ENCODE data around the gene CD151.

CD151 gene

DNA sequence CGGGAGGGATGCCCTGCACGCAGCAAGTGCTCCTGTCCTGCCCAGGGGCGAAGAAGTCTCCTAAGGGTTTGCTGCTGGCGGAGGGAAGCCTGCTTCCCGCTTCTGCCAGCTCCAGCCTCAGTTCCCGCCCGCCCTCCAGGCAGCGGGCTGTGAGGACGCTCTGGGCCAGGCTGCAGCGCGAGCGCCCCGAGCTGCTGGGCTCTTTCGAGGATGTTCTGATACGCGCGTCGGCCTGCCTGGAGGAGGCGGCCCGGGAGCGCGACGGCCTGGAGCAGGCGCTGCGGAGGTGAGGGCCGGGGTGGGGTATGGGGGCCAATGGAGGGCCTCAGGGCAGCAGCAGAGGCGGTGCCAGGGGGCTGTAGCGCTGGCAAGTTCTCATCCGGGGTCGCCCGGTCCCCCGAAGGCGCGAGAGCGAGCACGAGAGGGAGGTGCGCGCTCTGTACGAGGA lies 2.9 kb upstream of the CD151 start:
- no peak for DNase-seq

DNA sequence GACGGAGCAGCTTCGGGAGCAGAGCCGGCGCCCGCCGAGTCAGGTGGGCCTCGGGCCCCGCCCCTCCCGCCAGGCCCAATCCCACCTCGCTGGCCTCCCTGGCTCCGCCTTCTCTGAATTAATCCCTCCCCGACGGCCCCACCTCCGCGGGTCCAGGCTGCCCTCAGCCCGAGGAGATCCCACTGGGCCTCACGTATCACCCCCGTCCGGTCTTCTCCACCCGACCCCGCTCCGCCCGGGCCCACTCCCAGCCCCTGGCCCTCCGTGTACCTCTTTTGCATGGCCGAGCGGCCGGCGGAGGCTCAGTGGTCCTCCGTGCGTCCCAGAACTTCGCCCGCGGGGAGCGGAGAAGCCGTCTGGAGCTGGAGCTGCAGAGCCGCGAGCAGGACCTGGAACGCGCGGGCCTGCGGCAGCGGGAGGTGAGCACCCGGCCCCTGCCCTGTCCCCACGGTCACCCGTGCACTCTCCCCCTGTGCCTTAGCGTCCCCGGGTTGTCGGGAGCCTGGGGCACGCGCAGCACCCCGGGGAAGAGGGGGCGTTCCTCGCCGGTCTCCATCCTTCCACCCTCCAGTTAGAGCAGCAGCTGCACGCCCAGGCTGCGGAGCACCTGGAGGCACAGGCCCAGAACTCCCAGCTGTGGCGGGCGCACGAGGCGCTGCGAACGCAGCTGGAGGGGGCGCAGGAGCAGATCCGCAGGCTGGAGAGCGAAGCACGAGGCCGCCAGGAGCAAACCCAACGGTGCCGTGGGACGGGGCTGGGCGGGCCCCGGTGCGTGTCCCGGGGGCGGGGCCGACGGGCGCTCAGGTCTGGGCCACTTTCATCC lies 2.2 kb upstream of the CD151 start:
- peak; percentile 62 for DNase-seq

- DNase-seq, result no peak
These were observed 1.5 kb upstream of the CD151 start for GRCh38 chr11:831118-831864.

GRCh38 chr11:831961-832528 lies 707 bp upstream of the CD151 start:
- DNase-seq, result no peak

DNA sequence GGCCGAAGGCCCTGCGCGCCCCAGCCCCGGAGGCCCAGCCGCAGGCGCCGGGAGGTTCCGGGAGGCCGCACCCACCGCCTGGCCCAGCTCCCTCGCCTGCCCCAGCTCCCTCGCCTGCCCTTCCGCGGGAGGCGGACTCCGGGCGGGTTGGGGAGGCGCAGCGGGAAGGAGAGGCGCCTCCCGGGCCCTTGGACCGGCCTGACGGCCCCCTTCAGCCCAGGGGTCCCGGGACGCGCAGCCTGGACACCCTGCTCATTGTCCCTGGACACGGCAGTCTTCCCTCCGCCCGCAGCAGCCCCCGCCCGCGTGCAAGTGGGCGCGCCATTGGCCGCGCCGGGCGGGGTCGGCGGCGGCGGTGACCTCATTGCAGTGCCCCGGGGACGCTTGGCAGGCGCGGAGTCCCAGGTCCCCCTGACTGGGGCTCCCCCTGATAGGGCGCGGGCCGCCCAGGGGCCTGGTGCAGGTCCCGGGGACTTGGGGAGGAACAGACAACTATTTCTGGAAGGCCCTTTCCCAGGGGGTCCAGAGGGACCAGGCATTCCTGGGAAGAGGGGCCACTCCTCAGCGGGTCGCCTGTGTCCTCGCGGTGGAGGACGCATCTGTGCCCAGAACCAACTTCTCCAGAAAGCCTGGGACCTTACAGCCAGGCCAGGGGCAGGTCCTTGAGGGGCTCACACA lies 501 bp downstream of the CD151 start:
- DNase-seq, result no peak

GRCh38 chr11:833849-834311 lies 1.1 kb downstream of the CD151 start:
- no peak for DNase-seq

DNA sequence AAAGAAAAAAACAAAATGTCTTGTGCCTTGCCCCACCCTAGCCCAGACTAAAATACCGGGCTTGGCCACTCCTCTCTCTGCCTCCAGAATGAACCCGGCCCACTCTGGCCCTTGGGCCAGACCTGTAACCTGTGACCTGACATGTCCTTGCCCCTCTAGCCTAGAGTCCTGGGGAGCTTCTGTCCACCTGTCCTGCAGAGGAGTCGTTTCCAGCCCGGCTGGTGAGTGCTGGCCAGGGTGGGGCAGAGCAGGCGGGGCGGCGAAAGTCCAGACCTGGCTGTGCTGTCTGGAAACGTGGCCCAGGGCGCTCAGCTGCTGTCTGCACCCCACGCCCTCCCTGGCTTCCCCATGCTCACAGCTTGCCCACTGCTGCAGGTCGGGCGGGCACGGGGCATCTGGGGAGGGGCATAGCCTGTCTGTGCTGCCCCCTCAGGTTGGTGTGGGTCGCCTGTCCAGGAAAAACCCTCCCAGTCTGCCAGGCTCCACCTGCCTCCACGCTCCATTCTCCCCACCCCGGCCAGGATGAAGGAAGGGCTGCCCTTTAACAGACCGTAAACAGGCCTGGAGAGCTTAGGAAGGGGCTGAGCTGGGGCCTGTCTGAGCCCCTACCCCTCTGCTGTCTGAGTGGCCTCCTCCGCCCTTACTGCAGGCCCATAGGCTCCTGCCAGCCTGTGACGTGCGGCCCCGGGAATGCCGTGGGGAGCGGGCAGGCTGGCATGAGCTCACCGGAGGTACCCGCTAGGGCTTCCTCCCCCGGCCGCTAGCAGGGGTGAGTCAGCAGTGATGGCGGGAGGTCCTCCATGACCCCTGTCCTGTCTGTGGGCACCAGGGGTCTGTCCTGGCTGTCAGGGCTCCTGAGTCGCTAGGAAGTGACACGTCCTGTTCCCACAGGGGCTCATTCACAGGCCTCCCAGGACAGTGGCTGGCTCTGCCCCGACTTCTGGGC lies 1.9 kb downstream of the CD151 start:
- DNase-seq, result no peak

GRCh38 chr11:836274-836673 lies 3.5 kb downstream of the CD151 start:
- DNase-seq, result no peak

- no peak for DNase-seq
These were observed 3.9 kb downstream of the CD151 start for GRCh38 chr11:836700-837099.

- DNase-seq, result no peak
These were observed 4.6 kb downstream of the CD151 start for GRCh38 chr11:837189-837989.

DNA sequence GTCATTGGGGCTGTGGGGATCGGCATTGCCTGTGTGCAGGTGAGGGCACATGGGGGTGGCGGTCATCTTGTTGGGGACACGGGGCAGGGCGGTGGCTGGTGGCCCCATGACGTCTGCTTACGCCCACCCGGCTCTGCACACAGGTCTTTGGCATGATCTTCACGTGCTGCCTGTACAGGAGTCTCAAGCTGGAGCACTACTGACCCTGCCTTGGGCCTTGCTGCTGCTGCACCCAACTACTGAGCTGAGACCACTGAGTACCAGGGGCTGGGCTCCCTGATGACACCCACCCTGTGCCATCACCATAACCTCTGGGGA lies 5.2 kb downstream of the CD151 start:
- DNase-seq, result no peak

DNA sequence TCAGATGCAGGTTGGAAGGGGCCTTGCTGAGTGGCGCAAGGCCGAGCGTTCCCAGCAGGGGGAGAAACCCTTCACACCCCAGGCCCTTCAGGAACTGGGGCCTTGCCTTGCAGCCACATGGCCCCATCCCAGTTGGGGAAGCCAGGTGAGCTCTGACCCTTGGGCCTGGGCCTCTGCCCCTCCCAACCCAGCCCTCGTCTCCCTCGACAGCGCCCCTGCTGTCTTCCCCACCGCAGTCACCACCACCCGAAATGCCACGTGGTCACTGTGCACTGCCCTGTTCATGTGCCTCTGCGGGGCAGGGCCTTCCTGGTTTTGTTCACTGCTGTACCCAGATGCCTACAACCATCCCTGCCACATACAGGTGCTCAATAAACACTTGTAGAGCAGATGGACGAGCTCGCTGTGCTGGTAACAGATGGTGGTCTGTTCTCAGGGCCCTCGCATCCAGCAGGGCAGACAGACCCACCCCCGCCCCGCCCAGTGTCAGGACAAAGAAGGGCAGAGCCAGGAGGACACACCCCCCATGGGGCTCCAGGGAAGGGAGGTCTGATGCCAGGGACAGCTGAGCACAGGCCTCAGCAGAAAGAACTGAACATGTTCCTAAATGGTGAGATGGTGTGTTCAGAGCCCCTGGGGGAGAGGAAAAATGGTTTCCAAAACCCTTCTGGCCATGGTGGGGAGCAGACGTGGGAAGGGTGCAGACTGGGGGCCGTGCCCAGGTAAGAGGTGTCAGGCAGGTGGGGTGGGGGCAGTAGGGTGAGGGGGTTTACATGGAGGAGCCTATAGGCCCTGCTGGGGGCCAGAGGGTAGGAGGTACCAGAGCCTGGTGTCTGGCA lies 5.9 kb downstream of the CD151 start:
- DNase-seq, result no peak

DNA sequence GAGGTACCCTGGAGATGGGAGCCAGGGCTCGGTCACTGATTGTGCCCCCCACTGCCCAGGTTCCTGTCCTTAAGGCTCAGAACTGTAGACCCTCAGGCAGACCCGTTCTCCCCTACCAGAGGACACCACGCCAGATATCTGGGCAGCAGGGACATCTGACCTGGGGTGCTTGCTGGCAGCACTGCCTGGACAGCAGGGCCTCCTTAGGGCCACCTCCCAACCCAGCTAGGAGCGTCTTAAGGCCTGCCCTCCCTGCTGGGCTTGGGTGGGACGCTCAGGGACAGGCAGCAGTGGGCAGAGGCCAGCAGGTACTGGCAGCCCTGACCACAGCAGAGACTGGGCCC lies 6.5 kb downstream of the CD151 start:
- DNase-seq, result no peak

GRCh38 chr11:839875-840617 lies 7.3 kb downstream of the CD151 start:
- DNase-seq, result no peak

- DNase-seq, result no peak
These were observed 9.2 kb downstream of the CD151 start for GRCh38 chr11:841981-842369.

DNA sequence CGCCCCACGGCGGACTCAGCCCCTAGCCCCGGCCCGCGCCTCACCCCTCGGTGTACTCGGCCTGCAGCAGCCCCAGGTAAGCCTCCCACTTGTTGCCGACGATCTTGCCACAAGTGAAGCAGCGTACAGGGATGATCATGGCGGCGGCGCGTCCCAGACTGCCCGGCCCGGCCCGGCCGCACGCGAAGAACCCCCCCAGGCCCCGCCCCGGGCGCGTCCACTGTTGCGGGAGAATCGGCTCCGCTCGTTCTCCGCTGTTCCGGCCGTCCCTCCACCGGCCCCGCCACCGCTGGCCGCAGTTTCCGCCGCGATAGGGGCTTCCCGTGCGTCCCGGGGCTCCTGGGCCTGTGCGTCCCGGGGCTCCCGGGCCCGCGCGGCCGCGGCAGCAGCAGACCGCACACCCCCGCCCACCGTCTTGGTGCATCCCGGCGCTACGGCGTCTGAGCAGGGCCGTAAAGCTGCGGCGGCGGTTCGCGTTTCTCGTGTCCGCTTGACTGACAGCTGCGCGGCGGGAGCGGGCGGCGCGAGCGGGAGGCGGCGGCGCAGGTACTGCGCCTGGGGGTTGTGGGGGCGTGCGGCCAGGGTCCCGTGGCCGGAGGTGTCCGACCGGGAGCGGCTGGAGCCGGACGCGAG lies 9.7 kb downstream of the CD151 start, which contains the start of the genes POLR2L and TSPAN4:
TSS of gene POLR2L (minus strand) at position 160 of the 633 bp plus-strand sequence. CDS start at position 139, 21 bp downstream.
TSS of gene TSPAN4 (plus strand) at position 483 of the 633 bp plus-strand sequence. CDS start 7,453 bp downstream, outside the sequence.
- DNase-seq, result peak; percentile 88

DNA sequence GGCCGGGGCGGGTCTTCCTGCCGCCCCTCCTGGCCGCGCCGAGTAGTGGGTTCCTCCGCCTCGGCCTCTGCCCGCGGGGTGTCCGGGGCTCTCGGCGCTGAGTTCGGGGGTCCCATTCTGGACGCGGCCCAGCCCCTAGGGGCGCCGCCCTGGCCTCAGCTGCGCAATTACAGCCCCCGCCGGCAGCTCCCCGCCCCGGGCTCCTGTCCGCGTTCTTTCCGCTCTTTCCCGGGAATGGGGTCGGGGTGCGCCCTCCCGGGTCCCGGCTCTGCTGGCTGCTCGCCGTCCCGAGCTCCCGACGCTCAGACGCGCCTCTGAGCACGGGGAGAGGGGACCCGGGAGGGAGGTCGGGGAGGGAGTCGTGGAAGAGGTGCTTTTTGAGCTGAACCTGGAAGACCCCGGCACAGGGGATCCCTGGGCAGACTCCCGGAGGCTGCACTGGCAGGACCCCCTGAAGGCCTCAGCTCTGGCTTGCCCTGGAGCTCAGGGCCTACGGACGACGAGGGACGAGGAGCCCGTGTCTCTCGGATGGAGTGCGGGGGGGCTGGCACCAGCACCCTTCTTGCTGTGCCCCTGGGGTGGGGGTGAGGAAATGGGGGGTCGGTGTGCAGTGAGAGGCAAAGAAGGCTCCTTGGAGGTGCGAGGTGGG lies 10.5 kb downstream of the CD151 start:
- no peak for DNase-seq

Data from activated CD4-positive, alpha-beta T cell treated with anti-CD3 and anti-CD28 coated beads, Interleukin-2, amount 50 U/mL, for 16 hours (primary cell).